Hepatocyte (in vitro differentiated cells): ENCODE results near the gene FBRSL1.

Source experiments
- CTCF ChIP-seq: fragments of 200-600 bp; sonication (generic); IDR thresholded peaks from 2 replicates; pipeline ENCODE4 v1.5.1; 2016; ENCODE audit warnings: antibody characterized with exemption, mild to moderate bottlenecking; ENCODE audit not compliant: poor library complexity
- EZH2 ChIP-seq: fragments of 200-600 bp; sonication (generic); IDR thresholded peaks from 2 replicates; pipeline ENCODE4 v1.6.1; 2016; ENCODE audit warnings: antibody characterized with exemption, mild to moderate bottlenecking, borderline replicate concordance
- EZH2phosphoT487 ChIP-seq: fragments of 200-600 bp; sonication (generic); IDR thresholded peaks from one replicate; pipeline ENCODE4 v1.6.1; 2018; ENCODE audit warnings: antibody characterized with exemption, mild to moderate bottlenecking, low read depth, moderate library complexity; ENCODE audit not compliant: unreplicated experiment, severe bottlenecking

- TF ChIP-seq CTCF (no peak), EZH2 (no peak), EZH2phosphoT487 (no peak)
Observed at GRCh38 chr12:132479938-132480622, 9.9 kb upstream of the FBRSL1 start.
